H9 (cell line): ENCODE measurements around the gene BNIP1. TPM values are rescaled to one million over a fixed set of nuclear protein-coding genes. Genes with fewer than 3 reads are reported as not detected.

Experiments used
- DNase-seq: peaks from one replicate; pipeline ENCODE4 v3.0.0-alpha.2; 2017
- H2AFZ ChIP-seq: one replicate; pipeline ENCODE4 v1.6.1; 2013; ENCODE audit warnings: mild to moderate bottlenecking, low read length, control low read depth, moderate library complexity
- H2AK5ac ChIP-seq: 2 replicates; pipeline ENCODE4 v1.6.1; 2013; ENCODE audit warnings: low read length, control low read depth, mixed read lengths; ENCODE audit not compliant: insufficient read length
- H2BK120ac ChIP-seq: one replicate; pipeline ENCODE4 v1.6.1; 2013; ENCODE audit warnings: low read depth, mild to moderate bottlenecking, low read length, control low read depth, inconsistent platforms; ENCODE audit not compliant: poor library complexity, severe bottlenecking
- H2BK12ac ChIP-seq: 2 replicates; pipeline ENCODE4 v1.6.1; 2013; ENCODE audit warnings: low read length, control low read depth, mixed read lengths, low read depth; ENCODE audit not compliant: insufficient read length
- H2BK15ac ChIP-seq: 2 replicates; pipeline ENCODE4 v1.6.1; 2013; ENCODE audit warnings: low read depth, low read length, control low read depth
- H2BK20ac ChIP-seq: one replicate; pipeline ENCODE4 v1.6.1; 2013; ENCODE audit warnings: low read depth, mild to moderate bottlenecking, low read length, control low read depth, inconsistent platforms; ENCODE audit not compliant: poor library complexity, severe bottlenecking
- H2BK5ac ChIP-seq: 2 replicates; pipeline ENCODE4 v1.6.1; 2013; ENCODE audit warnings: low read length, control low read depth, mixed read lengths; ENCODE audit not compliant: insufficient read length
- H3K14ac ChIP-seq: 2 replicates; pipeline ENCODE4 v1.6.1; 2013; ENCODE audit warnings: low read length, control low read depth; ENCODE audit not compliant: insufficient read depth
- H3K18ac ChIP-seq: 2 replicates; pipeline ENCODE4 v1.6.1; 2013; ENCODE audit warnings: low read depth, mild to moderate bottlenecking, mixed read lengths, low read length, control low read depth; ENCODE audit not compliant: insufficient read length
- H3K23ac ChIP-seq: 2 replicates; pipeline ENCODE4 v1.6.1; 2013; ENCODE audit warnings: low read length, control low read depth, mixed read lengths, low read depth; ENCODE audit not compliant: insufficient read length
- H3K23me2 ChIP-seq: 2 replicates; pipeline ENCODE4 v1.6.1; 2013; ENCODE audit warnings: low read depth, mild to moderate bottlenecking, mixed read lengths, low read length, control low read depth; ENCODE audit not compliant: insufficient read length, poor library complexity, severe bottlenecking
- H3K27ac ChIP-seq: 2 replicates; pipeline ENCODE4 v1.5.1; 2013; ENCODE audit warnings: low read length, control low read depth, mixed read lengths, low read depth; ENCODE audit not compliant: insufficient read length
- H3K27me3 ChIP-seq: 2 replicates; pipeline ENCODE4 v1.6.1; 2013; ENCODE audit warnings: low read length, control low read depth, inconsistent platforms; ENCODE audit not compliant: insufficient read depth
- H3K4ac ChIP-seq: 2 replicates; pipeline ENCODE4 v1.6.1; 2013; ENCODE audit warnings: low read depth, mild to moderate bottlenecking, control low read depth, inconsistent platforms, low read length, moderate library complexity
- H3K4me1 ChIP-seq: 2 replicates; pipeline ENCODE4 v1.6.1; 2013; ENCODE audit warnings: low read length, control low read depth, inconsistent platforms; ENCODE audit not compliant: insufficient read depth
- H3K4me2 ChIP-seq: 2 replicates; pipeline ENCODE4 v1.6.1; 2013; ENCODE audit warnings: low read length, control low read depth, mixed read lengths; ENCODE audit not compliant: insufficient read length, insufficient read depth
- H3K56ac ChIP-seq: 2 replicates; pipeline ENCODE4 v1.6.1; 2013; ENCODE audit warnings: low read depth, mild to moderate bottlenecking, mixed read lengths, low read length, control low read depth; ENCODE audit not compliant: insufficient read length
- H3K79me1 ChIP-seq: 2 replicates; pipeline ENCODE4 v1.6.1; 2013; ENCODE audit warnings: low read depth, mild to moderate bottlenecking, moderate library complexity, low read length, control low read depth, inconsistent platforms; ENCODE audit not compliant: insufficient read depth, poor library complexity, severe bottlenecking
- H3K79me2 ChIP-seq: 2 replicates; pipeline ENCODE4 v1.6.1; 2013; ENCODE audit warnings: low read length, control low read depth, inconsistent platforms; ENCODE audit not compliant: insufficient read depth
- H3K9ac ChIP-seq: 2 replicates; pipeline ENCODE4 v1.6.1; 2013; ENCODE audit warnings: low read length, control low read depth, mixed read lengths; ENCODE audit not compliant: insufficient read length; ENCODE audit errors: extremely low read depth
- H3K9me3 ChIP-seq: one replicate; pipeline ENCODE4 v1.6.1; 2013; ENCODE audit warnings: low read depth, low read length, inconsistent platforms; ENCODE audit not compliant: control insufficient read depth
- H3T11ph ChIP-seq: one replicate; pipeline ENCODE4 v1.6.1; 2013; ENCODE audit warnings: mild to moderate bottlenecking, low read length, control low read depth, inconsistent platforms
- H4K20me1 ChIP-seq: one replicate; pipeline ENCODE4 v1.6.1; 2013; ENCODE audit not compliant: control insufficient read depth, insufficient read length, insufficient read depth
- H4K5ac ChIP-seq: 2 replicates; pipeline ENCODE4 v1.6.1; 2013; ENCODE audit warnings: low read depth, mild to moderate bottlenecking, mixed read lengths, low read length, control low read depth; ENCODE audit not compliant: insufficient read length
- H4K8ac ChIP-seq: replicated peaks from 2 replicates; pipeline ENCODE4 v1.6.1; 2013; ENCODE audit warnings: low read length, control low read depth, mixed read lengths, low read depth; ENCODE audit not compliant: insufficient read length
- H4K91ac ChIP-seq: 2 replicates; pipeline ENCODE4 v1.6.1; 2013; ENCODE audit warnings: low read depth, mild to moderate bottlenecking, moderate library complexity, mixed read lengths, low read length, control low read depth; ENCODE audit not compliant: insufficient read length
- H3K27ac Mint-ChIP-seq, 3 experiments: 2 replicates in 2 of 3; 3 replicates in 1 of 3; pipeline ENCODE4 v1.8.0; 2020 to 2021; ENCODE audit warnings: mixed read lengths in 3 of 3, mild to moderate bottlenecking in 1 of 3, moderate library complexity in 1 of 3
- H3K27me3 Mint-ChIP-seq: 2 replicates; pipeline ENCODE4 v1.8.0; 2021; ENCODE audit warnings: low read depth, mild to moderate bottlenecking, moderate library complexity, mixed read lengths
- H3K36me3 Mint-ChIP-seq, 3 experiments: 2 replicates in 2 of 3; 3 replicates in 1 of 3; pipeline ENCODE4 v1.8.0; 2020 to 2021; ENCODE audit warnings: low read depth in 3 of 3, mixed read lengths in 3 of 3; ENCODE audit not compliant: insufficient read depth in 1 of 3
- H3K4me1 Mint-ChIP-seq, 2 experiments: 2 replicates each; pipeline ENCODE4 v1.8.0; 2020; ENCODE audit warnings: mixed read lengths in 2 of 2
- H3K4me3 Mint-ChIP-seq, 2 experiments: 2 replicates in 1 of 2; 3 replicates in 1 of 2; pipeline ENCODE4 v1.8.0; 2020 to 2021; ENCODE audit warnings: mild to moderate bottlenecking in 2 of 2, mixed read lengths in 2 of 2, moderate library complexity in 1 of 2
- H3K9me3 Mint-ChIP-seq, 2 experiments: 2 replicates in 1 of 2; 3 replicates in 1 of 2; pipeline ENCODE4 v1.8.0; 2020; ENCODE audit warnings: mild to moderate bottlenecking in 2 of 2, mixed read lengths in 2 of 2, moderate library complexity in 1 of 2
- CTCF ChIP-seq: fragments of 200-600 bp; sonication (generic); conservative IDR thresholded peaks from 3 replicates; pipeline ENCODE4 v1.8.0; 2021; ENCODE audit warnings: antibody characterized with exemption, mild to moderate bottlenecking
- WGBS: extraction: QIAGEN DNeasy Blood & Tissue Kit; methylation state at CpG from one replicate; pipeline ENCODE4 v1.1.7; 2013; ENCODE audit warnings: missing lambda C conversion rate, low lambda C conversion rate, mixed read lengths; ENCODE audit not compliant: insufficient read length; ENCODE audit errors: extremely low coverage; 5-methylcytosine and 5-hydroxymethylcytosine counted together
- total RNA-seq: library from RNA; stranded (reverse); gene quantifications from 2 replicates; pipeline ENCODE4 v1.2.1, GENCODE V29; 2021

Gene BNIP1
- total RNA-seq, 1 experiment from 2014 or later = 8.8 TPM

DNA sequence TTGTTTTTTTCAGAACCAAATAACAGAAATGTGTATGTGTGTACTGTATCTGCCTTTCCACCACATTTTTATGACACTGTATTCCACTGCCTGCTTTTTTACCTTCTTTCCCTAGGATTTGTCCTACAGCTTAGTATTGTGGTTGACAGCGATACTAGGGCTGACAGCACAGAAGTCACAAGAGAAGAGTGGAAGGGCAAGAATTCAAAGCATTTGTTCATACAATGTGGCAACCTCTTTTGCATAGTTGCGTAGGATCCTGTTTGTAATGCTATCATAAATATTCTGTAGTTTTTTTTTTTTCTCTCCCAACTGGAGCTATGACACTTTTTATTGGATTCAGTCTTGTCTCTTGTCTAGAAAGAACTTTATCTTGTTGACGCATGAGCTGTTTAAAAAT, 5.6 kb upstream of the BNIP1 start:
- Histone ChIP-seq H4K91ac (no peak overlapping the region), H3K27ac (no peak overlapping the region), H3K4me1 (peaks cover 12% of the 10 kb centered on the region), H4K8ac (no peak overlapping the region), H3K23me2 (no peaks in the 10 kb centered on the region), H3K79me1 (no peaks in the 10 kb centered on the region), H2AFZ (no peak overlapping the region), H3K27me3 (no peaks in the 10 kb centered on the region), H4K20me1 (no peaks in the 10 kb centered on the region), H3K18ac (no peak overlapping the region), H2BK120ac (no peak overlapping the region), H2BK15ac (no peak overlapping the region), H3K23ac (no peak overlapping the region), H3K14ac (no peak overlapping the region), H3K4me2 (no peak overlapping the region), H3T11ph (no peak overlapping the region), H3K79me2 (no peaks in the 10 kb centered on the region), H2BK12ac (no peak overlapping the region), H3K9ac (no peak overlapping the region), H3K4ac (no peak overlapping the region), H4K5ac (no peak overlapping the region), H3K9me3 (no peaks in the 10 kb centered on the region), H2AK5ac (no peak overlapping the region), H3K56ac (no peak overlapping the region), H2BK20ac (no peak overlapping the region), H2BK5ac (no peak overlapping the region)
- Mint-ChIP-seq H3K27ac (peak overlapping the region in 1 of 3 experiments; percentile 22; a peak in 2 of 7 replicates), H3K4me1 (peaks cover 25 to 28% of the 10 kb centered on the region in 2 experiments), H3K9me3 (no peaks in the 10 kb centered on the region), H3K4me3 (no peak overlapping the region), H3K27me3 (no peaks in the 10 kb centered on the region), H3K36me3 (no peaks in the 10 kb centered on the region; a peak in 1 of 7 replicates)
- no peak for TF ChIP-seq CTCF
- DNase-seq = no peak
- no CpG with 5 or more reads among the region's 3 CpGs for WGBS
